BLaER1 treated with 17β-estradiol and CSF1 and Interleukin-3, amounts not matched to agents 10 nM and 100 nM (cell line): ENCODE data around the gene FAM229B.

Experiments used
- H3K27ac ChIP-seq, 11 experiments: shearing (Covaris generic); formaldehyde crosslinking; 2 replicates each; pipeline ENCODE4 v1.8.1; 2022
- H3K27me3 ChIP-seq, 11 experiments: shearing (Covaris generic); formaldehyde crosslinking; 2 replicates each; pipeline ENCODE4 v1.8.1; 2022
- H3K36me3 ChIP-seq, 11 experiments: shearing (Covaris generic); formaldehyde crosslinking; 2 replicates each; pipeline ENCODE4 v1.8.1; 2022
- H3K4me1 ChIP-seq, 10 experiments: shearing (Covaris generic); formaldehyde crosslinking; 2 replicates each; pipeline ENCODE4 v1.8.1; 2022
- H3K4me2 ChIP-seq, 11 experiments: shearing (Covaris generic); formaldehyde crosslinking; 2 replicates each; pipeline ENCODE4 v1.8.1; 2022
- H3K4me3 ChIP-seq, 10 experiments: shearing (Covaris generic); formaldehyde crosslinking; 2 replicates each; pipeline ENCODE4 v1.8.1; 2022
- H3K9ac ChIP-seq, 11 experiments: shearing (Covaris generic); formaldehyde crosslinking; 2 replicates each; pipeline ENCODE4 v1.8.1; 2022
- H3K9me3 ChIP-seq, 11 experiments: shearing (Covaris generic); formaldehyde crosslinking; replicated peaks in 1 of 11; 2 replicates each; pipeline ENCODE4 v1.8.1; 2022
- H4K20me1 ChIP-seq, 11 experiments: shearing (Covaris generic); formaldehyde crosslinking; 2 replicates each; pipeline ENCODE4 v1.8.1; 2022
- Cebpa-rat ChIP-seq, 11 experiments: shearing (Covaris generic); IDR thresholded peaks; 2 replicates each; pipeline ENCODE4 v1.8.1; 2022

FAM229B gene

GRCh38 chr6:112148103-112148502 is 60.7 kb downstream of the FAM229B start:
- no peaks in the 10 kb centered on the region for H3K9me3 ChIP-seq
- no peak overlapping the region for H3K9ac ChIP-seq
- H3K36me3 ChIP-seq = no peaks in the 10 kb centered on the region
- peaks cover 0 to 17% (median 2%) of the 10 kb centered on the region in 10 experiments; a peak in 9 of 20 replicates for H3K4me1 ChIP-seq
- H3K4me2 ChIP-seq = no peak overlapping the region
- no peaks in the 10 kb centered on the region for H4K20me1 ChIP-seq
- TF ChIP-seq Cebpa-rat (IDR thresholded peaks at IDR 0.05) = no peak
- H3K27me3 ChIP-seq = no peaks in the 10 kb centered on the region
- no peak overlapping the region for H3K4me3 ChIP-seq
- H3K27ac ChIP-seq = no peak overlapping the region

- Histone ChIP-seq H3K9ac (no peak overlapping the region), H3K27me3 (no peaks in the 10 kb centered on the region), H3K27ac (peak overlapping the region in 1 of 11 experiments; percentile 30; a peak in 1 of 22 replicates), H3K36me3 (no peaks in the 10 kb centered on the region), H3K4me3 (no peak overlapping the region), H3K9me3 (no peaks in the 10 kb centered on the region), H4K20me1 (no peaks in the 10 kb centered on the region), H3K4me2 (no peak overlapping the region), H3K4me1 (peaks cover 0 to 23% (median 5%) of the 10 kb centered on the region in 10 experiments; a peak in 10 of 20 replicates)
- no peak for TF ChIP-seq Cebpa-rat (IDR thresholded peaks at IDR 0.05)
These were observed 61.8 kb downstream of the FAM229B start for GRCh38 chr6:112149236-112149635.

- TF ChIP-seq Cebpa-rat (IDR thresholded peaks at IDR 0.05) = no peak
- peak overlapping the region in 1 of 11 experiments; percentile 30; a peak in 1 of 22 replicates for H3K27ac ChIP-seq
These were observed 62.4 kb downstream of the FAM229B start for GRCh38 chr6:112149719-112150263.

GRCh38 chr6:112150363-112150762 is 63.0 kb downstream of the FAM229B start:
- TF ChIP-seq Cebpa-rat (IDR thresholded peaks at IDR 0.05) = no peak
- Histone ChIP-seq H3K9ac (no peak overlapping the region), H3K4me2 (no peak overlapping the region), H3K4me1 (peaks cover 0 to 35% (median 14%) of the 10 kb centered on the region in 10 experiments; a peak in 14 of 20 replicates), H3K36me3 (no peaks in the 10 kb centered on the region), H4K20me1 (no peaks in the 10 kb centered on the region), H3K9me3 (no peaks in the 10 kb centered on the region), H3K27me3 (no peaks in the 10 kb centered on the region), H3K4me3 (no peak overlapping the region), H3K27ac (no peak overlapping the region)

More at GRCh38 chr6:112149719-112150263, 62.4 kb downstream of the FAM229B start:
- Histone ChIP-seq H3K27me3 (no peaks in the 10 kb centered on the region), H3K9me3 (no peaks in the 10 kb centered on the region), H3K4me1 (peaks cover 0 to 29% (median 8%) of the 10 kb centered on the region in 10 experiments; a peak in 11 of 20 replicates), H4K20me1 (no peaks in the 10 kb centered on the region), H3K9ac (no peak overlapping the region), H3K4me2 (peak overlapping the region in 1 of 11 experiments; percentile 23; a peak in 1 of 22 replicates), H3K36me3 (no peaks in the 10 kb centered on the region), H3K4me3 (no peak overlapping the region)
